Measurements from ENCODE around the gene DNAI4. TPM values are rescaled to one million over a fixed set of nuclear protein-coding genes. Genes with fewer than 3 reads are reported as not detected.
A peak's percentile ranks its signal among the peaks of the same experiment; 100 is the strongest.

The DNAI4 gene
- total and polyA plus RNA-seq, 2 experiments from 2014 or later, result 0.90 to 3.8 TPM

GRCh38 chr1:66930823-66931174, 6.1 kb upstream of the DNAI4 start:
- Histone ChIP-seq H3K27ac (ENCODE audit: low read depth) (peak overlapping the region; percentile 92), H3K27me3 (ENCODE audit: insufficient read depth) (no peaks in the 10 kb centered on the region), H3K36me3 (ENCODE audit: insufficient read depth) (no peaks in the 10 kb centered on the region), H3K4me1 (ENCODE audit: insufficient read depth) (peaks cover 40% of the 10 kb centered on the region), H4K20me1 (replicated peaks; ENCODE audit: insufficient read depth) (no peaks in the 10 kb centered on the region), H3F3A (replicated peaks; ENCODE audit: low read depth) (peaks cover 2% of the 10 kb centered on the region; the same call in 1 of the 2 replicates), H3K4me2 (peak overlapping the region; percentile 90), H3K4me3 (peak overlapping the region; percentile 67), H3K79me2 (replicated peaks; ENCODE audit: insufficient read depth) (peaks cover 77% of the 10 kb centered on the region), H2AFZ (0 out of 2 replicates have a peak overlapping the region, but pooled peaks have one; percentile 2), H3K9me2 (ENCODE audit: insufficient read depth) (no peaks in the 10 kb centered on the region)
- no peaks in the 10 kb centered on the region for H3K9me3 Mint-ChIP-seq
- H3K4me3 Mint-ChIP-seq, result peak overlapping the region; percentile 78
- peak; percentile 6 for ATAC-seq
- H3K4me1 Mint-ChIP-seq, result peaks cover 39% of the 10 kb centered on the region
- no peak for TF ChIP-seq ZNF114 (CRISPR knock-in tag; IDR thresholded peaks at IDR 0.05)
- no peak for TF ChIP-seq POLR2AphosphoS5 (IDR thresholded peaks at IDR 0.05; ENCODE audit: low read depth)
- no peak for TF ChIP-seq CREB1 (CRISPR knock-in tag; IDR thresholded peaks at IDR 0.05; ENCODE audit: low read depth)
- TF ChIP-seq STAT1 (IDR thresholded peaks at IDR 0.05; ENCODE audit: unreplicated experiment), result no peak
- TF ChIP-seq ETS1 (IDR thresholded peaks at IDR 0.05), result no peak
- TF ChIP-seq CTCF (conservative IDR thresholded peaks at IDR 0.05; ENCODE audit: low read depth in 2 of 2), result no peak
- no peak for TF ChIP-seq EZH2phosphoT487 (IDR thresholded peaks at IDR 0.05; ENCODE audit: unreplicated experiment)
- no peak for TF ChIP-seq ZNF331 (CRISPR knock-in tag; IDR thresholded peaks at IDR 0.05; ENCODE audit: low read depth)
- no peak for TF ChIP-seq REST (IDR thresholded peaks at IDR 0.05; ENCODE audit: unreplicated experiment)
- no peak for TF ChIP-seq JUNB (IDR thresholded peaks at IDR 0.05; ENCODE audit: unreplicated experiment)
- H3K27ac Mint-ChIP-seq, result peak overlapping the region; percentile 58
- no peak for DNase-seq (ENCODE audit: low spot score)
- no peaks in the 10 kb centered on the region; the same call in 2 of the 3 replicates for H3K36me3 Mint-ChIP-seq (ENCODE audit: low read depth)
- H3K27me3 Mint-ChIP-seq (ENCODE audit: insufficient read depth, low read depth, poor library complexity), result no peaks in the 10 kb centered on the region
